Measurements from ENCODE around the gene SORCS3.

The SORCS3 gene

DNA sequence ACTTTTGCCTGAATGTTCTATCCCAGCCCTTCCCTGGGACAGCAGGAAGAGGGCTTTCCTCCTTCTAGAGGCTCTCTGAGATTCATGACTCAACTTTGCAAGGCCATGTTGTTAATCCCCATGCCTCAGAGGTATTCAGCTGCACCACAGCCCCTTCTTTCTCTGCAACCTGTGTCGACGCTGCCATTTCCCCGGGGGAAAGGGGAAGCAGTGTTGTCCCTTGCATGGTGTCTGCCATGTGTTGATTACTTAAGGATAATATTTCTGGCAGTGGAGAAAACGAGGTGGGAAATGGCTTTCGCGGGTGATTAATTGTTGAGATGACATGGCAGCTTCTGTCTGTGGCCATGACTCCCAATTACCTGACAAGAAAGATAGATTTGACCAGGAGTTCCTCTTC lies 133.1 kb downstream of the SORCS3 start:
- no peak for DNase-seq
- no peaks in the 10 kb centered on the region for H3K9me3 ChIP-seq (ENCODE audit: insufficient read depth, low read length, severe bottlenecking)
- no peak overlapping the region for H3K4me2 ChIP-seq (ENCODE audit: insufficient read depth, low read length)
- H3K4me3 ChIP-seq (ENCODE audit: low read depth in 1 of 2, low read length in 2 of 2), result no peak overlapping the region
- H2AFZ ChIP-seq (ENCODE audit: low read depth, low read length), result no peak overlapping the region
- TF ChIP-seq, protein P1, sequence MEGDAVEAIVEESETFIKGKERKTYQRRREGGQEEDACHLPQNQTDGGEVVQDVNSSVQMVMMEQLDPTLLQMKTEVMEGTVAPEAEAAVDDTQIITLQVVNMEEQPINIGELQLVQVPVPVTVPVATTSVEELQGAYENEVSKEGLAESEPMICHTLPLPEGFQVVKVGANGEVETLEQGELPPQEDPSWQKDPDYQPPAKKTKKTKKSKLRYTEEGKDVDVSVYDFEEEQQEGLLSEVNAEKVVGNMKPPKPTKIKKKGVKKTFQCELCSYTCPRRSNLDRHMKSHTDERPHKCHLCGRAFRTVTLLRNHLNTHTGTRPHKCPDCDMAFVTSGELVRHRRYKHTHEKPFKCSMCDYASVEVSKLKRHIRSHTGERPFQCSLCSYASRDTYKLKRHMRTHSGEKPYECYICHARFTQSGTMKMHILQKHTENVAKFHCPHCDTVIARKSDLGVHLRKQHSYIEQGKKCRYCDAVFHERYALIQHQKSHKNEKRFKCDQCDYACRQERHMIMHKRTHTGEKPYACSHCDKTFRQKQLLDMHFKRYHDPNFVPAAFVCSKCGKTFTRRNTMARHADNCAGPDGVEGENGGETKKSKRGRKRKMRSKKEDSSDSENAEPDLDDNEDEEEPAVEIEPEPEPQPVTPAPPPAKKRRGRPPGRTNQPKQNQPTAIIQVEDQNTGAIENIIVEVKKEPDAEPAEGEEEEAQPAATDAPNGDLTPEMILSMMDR (IDR thresholded peaks at IDR 0.05; ENCODE audit: borderline replicate concordance, extremely low read depth, low read length, poor library complexity, severe bottlenecking), result no peak
- TF ChIP-seq EZH2 (IDR thresholded peaks at IDR 0.05; ENCODE audit: borderline replicate concordance, low read depth, low read length, severe bottlenecking), result no peak
- H3K27ac ChIP-seq (ENCODE audit: low read length), result no peak overlapping the region
- no peaks in the 10 kb centered on the region for H3K36me3 ChIP-seq (ENCODE audit: insufficient read depth, low read length)
- H3K9ac ChIP-seq (ENCODE audit: low read depth, low read length), result no peak overlapping the region
- ATAC-seq (ENCODE audit: insufficient read depth, low read depth), result no peak
- no peaks in the 10 kb centered on the region for H3K79me2 ChIP-seq (ENCODE audit: insufficient read depth, low read length)
- no peaks in the 10 kb centered on the region for H3K4me1 ChIP-seq (ENCODE audit: insufficient read depth, low read length)
- no peaks in the 10 kb centered on the region for H4K20me1 ChIP-seq (ENCODE audit: insufficient read depth, low read length)
- peaks cover 3% of the 10 kb centered on the region for H3K27me3 ChIP-seq (ENCODE audit: insufficient read depth, low read length, poor library complexity)

DNA sequence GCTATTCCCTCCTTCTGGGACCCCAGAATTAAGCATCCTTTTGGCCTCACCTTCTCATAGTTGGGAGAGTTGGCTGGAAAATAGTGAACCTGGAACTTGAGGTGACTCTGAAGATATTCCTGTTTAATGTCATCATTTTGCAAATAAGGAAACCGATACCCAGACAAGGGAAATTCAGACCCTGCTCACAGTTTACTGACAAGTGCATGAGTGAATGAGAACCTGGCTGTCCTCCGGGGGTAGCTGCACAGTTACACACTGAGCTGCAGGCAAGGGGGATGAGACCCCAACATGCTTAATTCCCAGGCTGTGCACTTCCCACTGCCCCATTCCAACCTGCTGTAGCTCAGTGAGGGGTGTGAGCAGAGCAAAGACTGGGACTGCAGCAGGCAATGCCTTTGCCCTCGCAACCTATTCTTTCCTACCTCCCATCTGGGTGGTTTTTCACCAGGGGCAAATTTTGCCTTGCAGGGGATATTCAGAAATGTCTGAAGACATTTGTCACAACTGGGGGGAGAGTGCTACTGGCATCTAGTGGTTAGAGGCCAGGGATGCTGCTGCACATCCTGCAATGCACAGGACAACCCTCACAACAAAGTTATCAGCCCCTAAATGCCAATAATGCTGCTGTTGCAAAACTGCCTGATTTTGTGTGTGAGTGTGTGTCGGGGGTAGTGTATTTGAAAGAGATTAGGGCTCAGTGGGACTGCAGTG lies 136.2 kb downstream of the SORCS3 start:
- TF ChIP-seq, protein P1 (IDR thresholded peaks at IDR 0.05; ENCODE audit: borderline replicate concordance, extremely low read depth, low read length, poor library complexity, severe bottlenecking), result peak; percentile 16
- no peak for TF ChIP-seq EZH2 (IDR thresholded peaks at IDR 0.05; ENCODE audit: borderline replicate concordance, low read depth, low read length, severe bottlenecking)
- Histone ChIP-seq H3K4me2 (ENCODE audit: insufficient read depth, low read length) (no peak overlapping the region), H4K20me1 (ENCODE audit: insufficient read depth, low read length) (no peaks in the 10 kb centered on the region), H2AFZ (ENCODE audit: low read depth, low read length) (no peak overlapping the region), H3K27ac (ENCODE audit: low read length) (no peak overlapping the region), H3K27me3 (ENCODE audit: insufficient read depth, low read length, poor library complexity) (peaks cover 3% of the 10 kb centered on the region), H3K9me3 (ENCODE audit: insufficient read depth, low read length, severe bottlenecking) (no peaks in the 10 kb centered on the region), H3K79me2 (ENCODE audit: insufficient read depth, low read length) (no peaks in the 10 kb centered on the region), H3K9ac (ENCODE audit: low read depth, low read length) (no peak overlapping the region), H3K4me3 (ENCODE audit: low read depth in 1 of 2, low read length in 2 of 2) (no peak overlapping the region), H3K36me3 (ENCODE audit: insufficient read depth, low read length) (no peaks in the 10 kb centered on the region), H3K4me1 (ENCODE audit: insufficient read depth, low read length) (no peaks in the 10 kb centered on the region)
- ATAC-seq (ENCODE audit: insufficient read depth, low read depth) (no peak), DNase-seq (no peak)

DNA sequence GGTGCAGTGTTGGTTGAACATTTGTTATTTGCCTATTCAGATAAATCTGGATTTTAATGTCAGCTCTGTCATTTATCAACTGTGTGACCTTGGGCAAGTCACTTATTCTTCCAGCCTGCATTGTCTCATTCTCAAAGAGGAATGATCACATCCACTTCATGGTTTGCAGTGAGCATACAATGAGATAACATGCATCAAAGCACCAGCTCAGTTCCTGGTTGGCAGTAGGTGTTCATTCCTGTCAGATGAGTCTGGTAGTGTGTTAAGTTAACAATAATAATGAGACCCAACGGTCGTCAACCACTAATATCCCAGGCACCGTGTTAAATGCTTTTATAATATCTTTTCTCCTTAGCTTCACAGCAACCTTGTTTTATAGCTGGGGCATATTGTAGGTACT lies 137.3 kb downstream of the SORCS3 start:
- TF ChIP-seq, protein P1 (IDR thresholded peaks at IDR 0.05; ENCODE audit: borderline replicate concordance, extremely low read depth, low read length, poor library complexity, severe bottlenecking), result no peak
- TF ChIP-seq EZH2 (IDR thresholded peaks at IDR 0.05; ENCODE audit: borderline replicate concordance, low read depth, low read length, severe bottlenecking), result no peak
- no peaks in the 10 kb centered on the region for H3K79me2 ChIP-seq (ENCODE audit: insufficient read depth, low read length)
- H3K9ac ChIP-seq (ENCODE audit: low read depth, low read length), result no peak overlapping the region
- H4K20me1 ChIP-seq (ENCODE audit: insufficient read depth, low read length), result no peaks in the 10 kb centered on the region
- H3K36me3 ChIP-seq (ENCODE audit: insufficient read depth, low read length), result no peaks in the 10 kb centered on the region
- H3K27me3 ChIP-seq (ENCODE audit: insufficient read depth, low read length, poor library complexity), result peaks cover 3% of the 10 kb centered on the region
- H2AFZ ChIP-seq (ENCODE audit: low read depth, low read length), result no peak overlapping the region
- H3K4me2 ChIP-seq (ENCODE audit: insufficient read depth, low read length), result no peak overlapping the region
- H3K4me1 ChIP-seq (ENCODE audit: insufficient read depth, low read length), result no peaks in the 10 kb centered on the region
- H3K9me3 ChIP-seq (ENCODE audit: insufficient read depth, low read length, severe bottlenecking), result no peaks in the 10 kb centered on the region
- ATAC-seq (ENCODE audit: insufficient read depth, low read depth) (no peak), DNase-seq (no peak)
- H3K4me3 ChIP-seq (ENCODE audit: low read depth in 1 of 2, low read length in 2 of 2), result no peak overlapping the region
- H3K27ac ChIP-seq (ENCODE audit: low read length), result no peak overlapping the region
